GM12878 (cell line): ENCODE measurements around the gene RAB30.

ENCODE experiments used
- ASH2L ChIP-seq: fragments of 300-600, 200-600 bp; sonication (generic); IDR thresholded peaks from 2 replicates; pipeline ENCODE4 v1.6.1; 2017; ENCODE audit warnings: low read depth, mild to moderate bottlenecking, borderline replicate concordance
- BCL3 ChIP-seq: IDR thresholded peaks from 2 replicates; pipeline ENCODE4 v1.6.1; 2011; ENCODE audit warnings: borderline replicate concordance, low read depth, mild to moderate bottlenecking, moderate library complexity, low read length; ENCODE audit not compliant: insufficient read depth, poor library complexity, severe bottlenecking
- GABPA ChIP-seq: IDR thresholded peaks from 2 replicates; pipeline ENCODE4 v1.6.1; 2014; ENCODE audit warnings: antibody characterized with exemption, low read depth, mild to moderate bottlenecking, inconsistent platforms
- MLLT1 ChIP-seq: fragments of 450-650 bp; IDR thresholded peaks from 2 replicates; pipeline ENCODE4 v1.6.1; 2016; ENCODE audit warnings: mild to moderate bottlenecking
- MTA2 ChIP-seq: fragments of 450-650 bp; IDR thresholded peaks from 2 replicates; pipeline ENCODE4 v1.6.1; 2016; ENCODE audit warnings: low read depth, mild to moderate bottlenecking, moderate library complexity
- PAX5 ChIP-seq: IDR thresholded peaks from 2 replicates; pipeline ENCODE4 v1.6.1; 2011; ENCODE audit warnings: low read depth, low read length, borderline replicate concordance
- POLR2A ChIP-seq: IDR thresholded peaks from 2 replicates; pipeline ENCODE4 v1.6.1; 2011; ENCODE audit warnings: low read depth, mild to moderate bottlenecking, low read length
- POLR2AphosphoS2 ChIP-seq: IDR thresholded peaks from 2 replicates; pipeline ENCODE4 v1.6.1; 2011; ENCODE audit warnings: low read depth, mild to moderate bottlenecking, low read length, improper control_type of control experiment, moderate library complexity
- SKIL ChIP-seq: fragments of 450-650 bp; IDR thresholded peaks from 2 replicates; pipeline ENCODE4 v1.6.1; 2017; ENCODE audit warnings: mild to moderate bottlenecking, low read depth, inconsistent platforms; ENCODE audit not compliant: poor library complexity, severe bottlenecking
- SPI1 ChIP-seq: IDR thresholded peaks from 2 replicates; pipeline ENCODE4 v1.6.1; 2011; ENCODE audit warnings: low read depth, mild to moderate bottlenecking, low read length, moderate library complexity, borderline replicate concordance; ENCODE audit not compliant: insufficient read depth
- ZNF274 ChIP-seq: IDR thresholded peaks from one replicate; pipeline ENCODE4 v1.8.0; 2011; ENCODE audit not compliant: insufficient read length, insufficient read depth
- TF ChIP-seq, protein P1 (sequence below), 3 experiments: IDR thresholded peaks in 2 of 3; conservative IDR thresholded peaks in 1 of 3; 2 replicates each; pipeline ENCODE4 v1.5.1; 2011; ENCODE audit warnings: low read depth in 3 of 3, low read length in 3 of 3, mild to moderate bottlenecking in 3 of 3, control low read depth in 2 of 3, moderate library complexity in 2 of 3, inconsistent platforms in 1 of 3, mixed read lengths in 1 of 3; ENCODE audit not compliant: control insufficient read depth in 2 of 3, insufficient read depth in 1 of 3; ENCODE audit errors: extremely low read depth in 1 of 3
- TF ChIP-seq, protein P2 (sequence below): IDR thresholded peaks from 2 replicates; pipeline ENCODE4 v1.6.1; 2012; ENCODE audit warnings: low read depth, low read length, improper control_type of control experiment

DNA sequence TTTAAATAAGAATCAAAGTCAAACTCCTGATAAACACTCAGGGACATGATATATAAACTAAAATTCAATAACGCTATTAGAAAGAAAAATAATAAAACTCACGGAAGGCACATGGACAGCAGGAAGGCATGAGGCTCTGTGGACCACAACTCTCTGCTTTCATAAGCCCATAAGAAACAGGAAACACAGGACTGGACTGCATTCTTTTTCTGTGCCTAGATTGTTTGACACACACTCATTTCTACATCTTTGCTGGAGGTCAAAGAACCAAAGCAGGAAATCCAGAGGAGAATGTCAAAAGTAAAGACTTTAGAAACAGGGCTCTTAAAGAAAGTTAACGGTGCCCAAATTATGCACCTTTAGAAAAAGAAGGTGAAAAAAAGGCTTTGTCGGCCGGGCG lies 71.3 kb downstream of the RAB30 start:
- TF ChIP-seq PAX5 (no peak), SPI1 (no peak), MLLT1 (no peak), BCL3 (no peak), GABPA (no peak), POLR2AphosphoS2 (no peak), ASH2L (no peak), MTA2 (no peak), ZNF274 (no peak), POLR2A (no peak), SKIL (no peak)
- TF ChIP-seq, protein P1, sequence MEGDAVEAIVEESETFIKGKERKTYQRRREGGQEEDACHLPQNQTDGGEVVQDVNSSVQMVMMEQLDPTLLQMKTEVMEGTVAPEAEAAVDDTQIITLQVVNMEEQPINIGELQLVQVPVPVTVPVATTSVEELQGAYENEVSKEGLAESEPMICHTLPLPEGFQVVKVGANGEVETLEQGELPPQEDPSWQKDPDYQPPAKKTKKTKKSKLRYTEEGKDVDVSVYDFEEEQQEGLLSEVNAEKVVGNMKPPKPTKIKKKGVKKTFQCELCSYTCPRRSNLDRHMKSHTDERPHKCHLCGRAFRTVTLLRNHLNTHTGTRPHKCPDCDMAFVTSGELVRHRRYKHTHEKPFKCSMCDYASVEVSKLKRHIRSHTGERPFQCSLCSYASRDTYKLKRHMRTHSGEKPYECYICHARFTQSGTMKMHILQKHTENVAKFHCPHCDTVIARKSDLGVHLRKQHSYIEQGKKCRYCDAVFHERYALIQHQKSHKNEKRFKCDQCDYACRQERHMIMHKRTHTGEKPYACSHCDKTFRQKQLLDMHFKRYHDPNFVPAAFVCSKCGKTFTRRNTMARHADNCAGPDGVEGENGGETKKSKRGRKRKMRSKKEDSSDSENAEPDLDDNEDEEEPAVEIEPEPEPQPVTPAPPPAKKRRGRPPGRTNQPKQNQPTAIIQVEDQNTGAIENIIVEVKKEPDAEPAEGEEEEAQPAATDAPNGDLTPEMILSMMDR (IDR thresholded peaks at IDR 0.05 in 2 of 3, conservative IDR thresholded peaks at IDR 0.05 in 1 of 3; ENCODE audit: control insufficient read depth in 2 of 3, extremely low read depth in 1 of 3, insufficient read depth in 1 of 3, low read depth in 3 of 3, low read length in 3 of 3): no peak
- TF ChIP-seq, protein P2, sequence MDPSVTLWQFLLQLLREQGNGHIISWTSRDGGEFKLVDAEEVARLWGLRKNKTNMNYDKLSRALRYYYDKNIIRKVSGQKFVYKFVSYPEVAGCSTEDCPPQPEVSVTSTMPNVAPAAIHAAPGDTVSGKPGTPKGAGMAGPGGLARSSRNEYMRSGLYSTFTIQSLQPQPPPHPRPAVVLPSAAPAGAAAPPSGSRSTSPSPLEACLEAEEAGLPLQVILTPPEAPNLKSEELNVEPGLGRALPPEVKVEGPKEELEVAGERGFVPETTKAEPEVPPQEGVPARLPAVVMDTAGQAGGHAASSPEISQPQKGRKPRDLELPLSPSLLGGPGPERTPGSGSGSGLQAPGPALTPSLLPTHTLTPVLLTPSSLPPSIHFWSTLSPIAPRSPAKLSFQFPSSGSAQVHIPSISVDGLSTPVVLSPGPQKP: no peak
